OCI-LY1 (cell line): Measurements from ENCODE around the gene ZNF260.

ENCODE experiments used
- H2AFZ ChIP-seq: fragments of 200-600 bp; sonication (generic), shearing (Covaris generic); 2 replicates; pipeline ENCODE4 v1.6.0; 2014; ENCODE audit warnings: antibody characterized with exemption, mild to moderate bottlenecking, low read length
- H3F3A ChIP-seq: fragments of 200-600 bp; sonication (generic), shearing (Covaris generic); 2 replicates; pipeline ENCODE4 v1.6.0; 2014; ENCODE audit warnings: mild to moderate bottlenecking, antibody characterized with exemption, low read length, moderate library complexity; ENCODE audit not compliant: insufficient read depth
- H3K27ac ChIP-seq: fragments of 200-600 bp; sonication (generic); 2 replicates; pipeline ENCODE4 v1.5.1; 2014; ENCODE audit warnings: low read length, mixed run types, mild to moderate bottlenecking, low read depth; ENCODE audit not compliant: poor library complexity, severe bottlenecking
- H3K27me3 ChIP-seq: fragments of 200-600 bp; sonication (generic); 2 replicates; pipeline ENCODE4 v1.6.0; 2014; ENCODE audit warnings: antibody characterized with exemption, mild to moderate bottlenecking, low read length, moderate library complexity; ENCODE audit not compliant: insufficient read depth
- H3K36me3 ChIP-seq: fragments of 200-600 bp; sonication (generic); 2 replicates; pipeline ENCODE4 v1.6.1; 2014; ENCODE audit warnings: mild to moderate bottlenecking, antibody characterized with exemption, low read length, moderate library complexity, mixed read lengths; ENCODE audit not compliant: insufficient read depth
- H3K4me1 ChIP-seq: fragments of 200-600 bp; sonication (generic); 2 replicates; pipeline ENCODE4 v1.5.1; 2014; ENCODE audit warnings: mild to moderate bottlenecking, low read length, moderate library complexity; ENCODE audit not compliant: insufficient read depth, severe bottlenecking
- H3K4me2 ChIP-seq: fragments of 200-600 bp; sonication (generic), shearing (Covaris generic); 2 replicates; pipeline ENCODE4 v1.6.1; 2014; ENCODE audit warnings: low read length
- H3K4me3 ChIP-seq: fragments of 200-600 bp; sonication (generic); 2 replicates; pipeline ENCODE4 v1.5.1; 2014; ENCODE audit warnings: low read length, low read depth, mild to moderate bottlenecking, mixed read lengths; ENCODE audit not compliant: poor library complexity, severe bottlenecking
- H3K79me2 ChIP-seq: fragments of 200-600 bp; shearing (Covaris generic); 2 replicates; pipeline ENCODE4 v1.6.1; 2016; ENCODE audit warnings: mixed run types, low read length, mixed read lengths; ENCODE audit not compliant: insufficient read depth
- H3K9ac ChIP-seq: fragments of 200-600 bp; sonication (generic), shearing (Covaris generic); 2 replicates; pipeline ENCODE4 v1.6.1; 2014; ENCODE audit warnings: mild to moderate bottlenecking, low read length, mixed read lengths
- H3K9me2 ChIP-seq: fragments of 200-600 bp; sonication (generic), shearing (Covaris generic); 2 replicates; pipeline ENCODE4 v1.6.1; 2014; ENCODE audit warnings: low read depth, mild to moderate bottlenecking, low read length, mixed read lengths
- H3K9me3 ChIP-seq: fragments of 200-600 bp; shearing (Covaris generic); 2 replicates; pipeline ENCODE4 v1.6.1; 2014; ENCODE audit warnings: low read length, mixed read lengths
- H4K20me1 ChIP-seq: fragments of 200-600 bp; sonication (generic), shearing (Covaris generic); 2 replicates; pipeline ENCODE4 v1.6.0; 2016; ENCODE audit warnings: mild to moderate bottlenecking, low read length; ENCODE audit not compliant: insufficient read depth
- EZH2 ChIP-seq: fragments of 200-600 bp; sonication (generic), shearing (Covaris generic); IDR thresholded peaks from 2 replicates; pipeline ENCODE4 v1.8.0; 2017; ENCODE audit warnings: borderline replicate concordance, mixed run types, mild to moderate bottlenecking, antibody characterized with exemption, low read length, moderate library complexity, mixed read lengths
- TF ChIP-seq, protein P1 (sequence below): fragments of 200-600 bp; sonication (generic), shearing (Covaris generic); IDR thresholded peaks from 2 replicates; pipeline ENCODE4 v1.5.1; 2017; ENCODE audit warnings: mild to moderate bottlenecking, antibody characterized with exemption, low read length, moderate library complexity, mixed read lengths

The ZNF260 gene

DNA sequence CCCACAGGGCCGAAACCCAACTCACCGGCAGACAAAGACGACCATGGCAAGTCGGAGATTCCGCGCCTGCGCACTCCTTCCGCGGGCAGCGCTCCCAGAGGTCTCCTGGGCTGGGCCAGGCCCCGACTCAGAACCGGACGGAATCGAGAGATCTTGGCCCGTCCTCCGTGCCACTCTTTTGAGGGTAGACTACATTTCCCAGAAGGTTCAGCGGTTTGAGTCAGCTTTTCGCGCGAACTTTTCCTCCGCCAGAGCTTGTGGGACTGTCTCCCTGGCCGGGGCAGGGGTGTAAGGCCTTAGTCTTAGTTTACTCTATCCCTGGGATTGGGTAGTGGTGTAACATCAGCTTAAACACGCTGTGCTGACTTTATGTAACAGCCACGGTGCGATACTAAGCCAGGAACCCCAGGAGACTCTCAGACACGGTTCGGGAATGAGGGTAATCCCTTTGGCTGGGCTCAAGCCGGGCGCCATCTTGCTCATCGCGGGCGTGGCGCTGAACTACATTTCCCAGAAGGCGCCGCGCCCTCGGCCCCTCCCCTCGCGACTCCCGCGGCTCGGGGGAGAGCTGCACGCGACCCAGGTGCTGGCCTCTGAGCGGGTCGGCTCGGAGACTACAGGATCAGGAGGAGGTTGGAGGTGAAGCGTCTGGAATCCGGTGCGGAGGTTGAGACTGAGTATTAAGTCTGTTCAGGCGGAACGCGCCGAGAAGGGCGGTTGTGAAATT, at the start of gene ZNF260:
TSS of gene ZNF260 (minus strand) at position 78 of the 727 bp plus-strand sequence. CDS start 13,033 bp downstream, outside the sequence.
- Histone ChIP-seq H3K9me3 (peaks cover 6% of the 10 kb centered on the region), H3K4me1 (peaks cover 21% of the 10 kb centered on the region), H3K4me3 (peak within 1 kb of the TSS; percentile 81), H3F3A (no peaks in the 10 kb centered on the region), H3K79me2 (peaks cover 17% of the 10 kb centered on the region), H3K4me2 (peak within 1 kb of the TSS; percentile 87), H3K36me3 (peaks cover 39% of the 10 kb centered on the region), H4K20me1 (no peaks in the 10 kb centered on the region), H3K27me3 (no peaks in the 10 kb centered on the region), H3K9ac (peak within 1 kb of the TSS; percentile 80), H3K9me2 (no peaks in the 10 kb centered on the region), H2AFZ (no peak within 1 kb of the TSS), H3K27ac (peak within 1 kb of the TSS; percentile 65)
- TF ChIP-seq EZH2 = no peak
- TF ChIP-seq, protein P1, sequence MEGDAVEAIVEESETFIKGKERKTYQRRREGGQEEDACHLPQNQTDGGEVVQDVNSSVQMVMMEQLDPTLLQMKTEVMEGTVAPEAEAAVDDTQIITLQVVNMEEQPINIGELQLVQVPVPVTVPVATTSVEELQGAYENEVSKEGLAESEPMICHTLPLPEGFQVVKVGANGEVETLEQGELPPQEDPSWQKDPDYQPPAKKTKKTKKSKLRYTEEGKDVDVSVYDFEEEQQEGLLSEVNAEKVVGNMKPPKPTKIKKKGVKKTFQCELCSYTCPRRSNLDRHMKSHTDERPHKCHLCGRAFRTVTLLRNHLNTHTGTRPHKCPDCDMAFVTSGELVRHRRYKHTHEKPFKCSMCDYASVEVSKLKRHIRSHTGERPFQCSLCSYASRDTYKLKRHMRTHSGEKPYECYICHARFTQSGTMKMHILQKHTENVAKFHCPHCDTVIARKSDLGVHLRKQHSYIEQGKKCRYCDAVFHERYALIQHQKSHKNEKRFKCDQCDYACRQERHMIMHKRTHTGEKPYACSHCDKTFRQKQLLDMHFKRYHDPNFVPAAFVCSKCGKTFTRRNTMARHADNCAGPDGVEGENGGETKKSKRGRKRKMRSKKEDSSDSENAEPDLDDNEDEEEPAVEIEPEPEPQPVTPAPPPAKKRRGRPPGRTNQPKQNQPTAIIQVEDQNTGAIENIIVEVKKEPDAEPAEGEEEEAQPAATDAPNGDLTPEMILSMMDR = no peak

DNA sequence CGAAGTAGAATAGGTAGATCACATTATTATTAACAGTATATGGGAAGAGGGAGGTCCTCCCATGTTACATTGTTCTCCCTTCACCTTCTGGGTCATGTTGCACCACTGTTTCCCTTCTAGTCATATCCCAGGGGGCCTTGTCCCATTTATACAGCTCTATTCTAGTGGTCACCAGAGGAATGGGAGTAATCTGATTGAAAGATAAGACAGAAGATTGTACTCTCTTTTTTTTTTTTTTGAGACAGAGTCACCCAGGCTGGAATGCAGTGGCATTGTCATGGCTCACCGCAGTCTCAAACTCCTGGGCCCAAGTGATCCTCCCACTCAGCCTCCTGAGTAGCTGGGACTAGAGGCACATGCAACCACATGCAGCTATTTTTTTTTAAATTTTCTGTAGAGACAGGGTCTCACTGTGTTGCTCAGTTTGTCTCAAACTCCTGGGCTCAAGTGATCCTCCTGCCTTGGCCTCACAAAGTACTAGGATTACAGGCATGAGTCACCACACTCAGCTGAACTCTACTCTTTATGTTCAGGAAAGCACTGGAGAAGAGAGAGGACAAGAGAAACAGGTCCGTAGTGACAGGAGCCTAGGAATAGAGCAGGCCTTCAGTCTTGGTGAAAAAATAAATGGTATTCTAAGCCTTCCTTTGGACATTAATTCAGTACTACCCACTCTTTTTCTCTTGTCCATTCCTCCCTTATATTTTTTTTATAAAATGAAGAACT, 49.4 kb upstream of the ZNF260 start:
- Histone ChIP-seq H3K36me3 (peaks cover 73% of the 10 kb centered on the region), H3K27me3 (no peaks in the 10 kb centered on the region), H3K4me2 (no peak overlapping the region), H3K4me3 (no peak overlapping the region), H3K27ac (no peak overlapping the region), H3F3A (no peaks in the 10 kb centered on the region), H3K9me3 (peaks cover 11% of the 10 kb centered on the region), H3K9ac (no peak overlapping the region), H4K20me1 (no peaks in the 10 kb centered on the region), H3K4me1 (peaks cover 13% of the 10 kb centered on the region), H3K9me2 (no peaks in the 10 kb centered on the region), H2AFZ (no peak overlapping the region), H3K79me2 (peaks cover 18% of the 10 kb centered on the region)
- TF ChIP-seq, protein P1 = no peak
- no peak for TF ChIP-seq EZH2

DNA sequence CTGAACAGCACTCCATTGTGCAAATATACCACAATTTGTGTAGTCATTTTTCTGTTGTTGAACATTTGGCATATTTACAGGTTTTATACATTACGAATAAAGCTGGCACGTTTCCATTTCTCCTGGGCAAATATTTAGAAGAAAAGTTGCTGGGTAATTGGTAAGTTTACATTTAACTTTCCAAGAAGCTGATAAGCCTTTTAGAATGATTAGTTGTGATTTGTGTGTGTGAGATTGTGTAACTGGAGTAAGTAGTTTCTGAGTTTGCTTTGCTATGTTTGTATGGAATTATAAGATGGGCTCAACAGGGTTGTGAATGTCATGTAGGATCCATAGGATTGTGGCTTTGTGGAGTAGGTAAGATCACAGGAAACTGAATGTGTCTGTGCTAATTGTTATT, 46.7 kb upstream of the ZNF260 start:
- H3K4me3 ChIP-seq = peak overlapping the region; percentile 73
- H3K4me2 ChIP-seq = peak overlapping the region; percentile 76
- H3K9me3 ChIP-seq = peaks cover 7% of the 10 kb centered on the region; the same call in 1 of the 2 replicates
- H3K9ac ChIP-seq = no peak overlapping the region
- peaks cover 69% of the 10 kb centered on the region for H3K36me3 ChIP-seq
- H3K79me2 ChIP-seq = peaks cover 27% of the 10 kb centered on the region
- H3K27me3 ChIP-seq = no peaks in the 10 kb centered on the region
- no peak overlapping the region for H2AFZ ChIP-seq
- no peaks in the 10 kb centered on the region for H3K9me2 ChIP-seq
- peaks cover 20% of the 10 kb centered on the region for H3K4me1 ChIP-seq
- no peak overlapping the region for H3K27ac ChIP-seq
- H3F3A ChIP-seq = no peaks in the 10 kb centered on the region
- TF ChIP-seq, protein P1 = no peak
- no peak for TF ChIP-seq EZH2
- no peaks in the 10 kb centered on the region for H4K20me1 ChIP-seq
